ENCODE data around the gene FSD1. TPM values are rescaled to one million over a fixed set of nuclear protein-coding genes. Genes with fewer than 3 reads are reported as not detected.
A peak's percentile ranks its signal among the peaks of the same experiment; 100 is the strongest.

Gene FSD1
- total and polyA plus RNA-seq, 10 of the 15 experiments (the other 5 are each of a cell fraction or from before 2014, with no cell fraction given), result 0.15 to 5.1 (median 4.0) TPM; not detected in 1

- Histone ChIP-seq H4K20me1 (ENCODE audit: control insufficient read depth, insufficient read depth) (no peaks in the 10 kb centered on the region), H3K4me2 (ENCODE audit: control insufficient read depth, insufficient read depth) (no peak overlapping the region), H3K79me2 (ENCODE audit: control insufficient read depth, insufficient read depth, low read length) (no peaks in the 10 kb centered on the region), H3K9ac (ENCODE audit: control insufficient read depth, insufficient read depth, low read length) (no peak overlapping the region), H3K4me3 (no peak overlapping the region), H3K9me3 (replicated peaks; ENCODE audit: control insufficient read depth, insufficient read depth, low read length) (no peaks in the 10 kb centered on the region), H3K27ac (ENCODE audit: control insufficient read depth, insufficient read depth) (no peak overlapping the region), H3K27me3 (replicated peaks in 1 of 2; ENCODE audit: control insufficient read depth in 2 of 2, insufficient read depth in 2 of 2, low read length in 1 of 2) (no peaks in the 10 kb centered on the region; a peak in 2 of 4 replicates), H3K4me1 (ENCODE audit: control insufficient read depth, insufficient read depth, low read length) (no peaks in the 10 kb centered on the region), H2AFZ (ENCODE audit: control insufficient read depth, low read depth, low read length) (no peak overlapping the region), H3K36me3 (ENCODE audit: control insufficient read depth in 2 of 2, insufficient read depth in 2 of 2, low read length in 1 of 2) (no peaks in the 10 kb centered on the region)
- ChIA-PET SMC1A (ENCODE audit: uncharacterized antibody, unreplicated experiment) (no interaction called here), POLR2A (no interaction called here), CTCF (no interaction called here), RAD21 (ENCODE audit: unreplicated experiment) (no interaction called here)
- intact Hi-C loops (cut with micrococcal nuclease; ENCODE audit: unreplicated experiment) (no loop called here), in situ Hi-C loops (cut with MboI) (no loop called here)
- TF ChIP-seq TBL1XR1 (IDR thresholded peaks at IDR 0.05; ENCODE audit: low read depth, low read length) (no peak), MYB (IDR thresholded peaks at IDR 0.05; ENCODE audit: borderline replicate concordance, low read depth, low read length) (no peak), SP1 (IDR thresholded peaks at IDR 0.05; ENCODE audit: low read depth, low read length) (no peak)
- WGBS (ENCODE audit: insufficient coverage, insufficient replicate concordance, low lambda C conversion rate, missing lambda C conversion rate), result 20% methylated on average over 16 of the region's 30 CpGs
- ATAC-seq, result no peak
- FAIRE-seq, result no peak
- DNase-seq (ENCODE audit: low read depth, low spot score), result no peak
- no TSS peak for BruUV-seq (replicated peaks)
Measured at GRCh38 chr19:4279267-4279529, 25.2 kb upstream of the FSD1 start.

GRCh38 chr19:4279530-4280422, 24.6 kb upstream of the FSD1 start:
- FAIRE-seq (no peak), ATAC-seq (no peak), DNase-seq (ENCODE audit: low read depth, low spot score) (no peak)
- intact Hi-C loops (cut with micrococcal nuclease; ENCODE audit: unreplicated experiment) (no loop called here), in situ Hi-C loops (cut with MboI) (no loop called here)
- Histone ChIP-seq H3K4me2 (ENCODE audit: control insufficient read depth, insufficient read depth) (no peak overlapping the region), H3K27ac (ENCODE audit: control insufficient read depth, insufficient read depth) (no peak overlapping the region), H3K9me3 (replicated peaks; ENCODE audit: control insufficient read depth, insufficient read depth, low read length) (no peaks in the 10 kb centered on the region), H3K27me3 (replicated peaks in 1 of 2; ENCODE audit: control insufficient read depth in 2 of 2, insufficient read depth in 2 of 2, low read length in 1 of 2) (no peaks in the 10 kb centered on the region; a peak in 2 of 4 replicates), H3K9ac (ENCODE audit: control insufficient read depth, insufficient read depth, low read length) (no peak overlapping the region), H3K79me2 (ENCODE audit: control insufficient read depth, insufficient read depth, low read length) (no peaks in the 10 kb centered on the region), H3K4me3 (no peak overlapping the region), H3K4me1 (ENCODE audit: control insufficient read depth, insufficient read depth, low read length) (no peaks in the 10 kb centered on the region), H2AFZ (ENCODE audit: control insufficient read depth, low read depth, low read length) (no peak overlapping the region), H4K20me1 (ENCODE audit: control insufficient read depth, insufficient read depth) (no peaks in the 10 kb centered on the region), H3K36me3 (ENCODE audit: control insufficient read depth in 2 of 2, insufficient read depth in 2 of 2, low read length in 1 of 2) (no peaks in the 10 kb centered on the region)
- TF ChIP-seq CREM (IDR thresholded peaks at IDR 0.05; ENCODE audit: low read depth) (no peak), HDAC6 (IDR thresholded peaks at IDR 0.05; ENCODE audit: unreplicated experiment) (peak; percentile 70)
- SMC1A ChIA-PET (ENCODE audit: uncharacterized antibody, unreplicated experiment), result no interaction called here
- BruUV-seq (replicated peaks), result no TSS peak
- RAD21 ChIA-PET (ENCODE audit: unreplicated experiment), result no interaction called here
- CTCF ChIA-PET, result no interaction called here
- WGBS (ENCODE audit: insufficient coverage, insufficient replicate concordance, low lambda C conversion rate, missing lambda C conversion rate), result 22% methylated on average over 36 of the region's 71 CpGs
- POLR2A ChIA-PET, result no interaction called here
